HL-60 (cell line): Measurements from ENCODE around the gene EYA2.

Source experiments
- DNase-seq, 2 experiments: peaks; one replicate each; pipeline ENCODE4 v3.0.0-alpha.2; 2010 to 2020; ENCODE audit warnings: low read depth in 1 of 2, low spot score in 1 of 2
- H3K27ac ChIP-seq: fragments of 250-450 bp; sonication (Bioruptor Pico); replicated peaks from 2 replicates; pipeline ENCODE4 v1.5.1; 2020; ENCODE audit warnings: mild to moderate bottlenecking, moderate library complexity
- H3K27me3 ChIP-seq: fragments of 250-450 bp; sonication (Bioruptor Pico); 2 replicates; pipeline ENCODE4 v1.5.1; 2021; ENCODE audit warnings: mild to moderate bottlenecking, moderate library complexity; ENCODE audit not compliant: insufficient read depth, poor library complexity, severe bottlenecking
- H3K4me3 ChIP-seq: replicated peaks from 2 replicates; pipeline ENCODE4 v1.5.1; 2011; ENCODE audit warnings: mild to moderate bottlenecking, control low read depth, low read length; ENCODE audit not compliant: insufficient read depth
- GABPA ChIP-seq: IDR thresholded peaks from 2 replicates; pipeline ENCODE4 v1.6.1; 2012; ENCODE audit warnings: low read depth
- POLR2AphosphoS5 ChIP-seq: IDR thresholded peaks from 2 replicates; pipeline ENCODE4 v1.6.1; 2012; ENCODE audit warnings: low read depth
- SPI1 ChIP-seq: IDR thresholded peaks from 2 replicates; pipeline ENCODE4 v1.6.1; 2012; ENCODE audit warnings: low read depth, mild to moderate bottlenecking, borderline replicate concordance
- TF ChIP-seq, protein P1 (sequence below): IDR thresholded peaks from one replicate; pipeline ENCODE4 v1.5.1; 2011; ENCODE audit warnings: low read length, control low read depth, inconsistent platforms; ENCODE audit not compliant: insufficient read depth
- TF ChIP-seq, protein P2 (sequence below): IDR thresholded peaks from 2 replicates; pipeline ENCODE4 v1.6.1; 2012; ENCODE audit warnings: low read depth; ENCODE audit not compliant: insufficient replicate concordance

Gene EYA2

DNA sequence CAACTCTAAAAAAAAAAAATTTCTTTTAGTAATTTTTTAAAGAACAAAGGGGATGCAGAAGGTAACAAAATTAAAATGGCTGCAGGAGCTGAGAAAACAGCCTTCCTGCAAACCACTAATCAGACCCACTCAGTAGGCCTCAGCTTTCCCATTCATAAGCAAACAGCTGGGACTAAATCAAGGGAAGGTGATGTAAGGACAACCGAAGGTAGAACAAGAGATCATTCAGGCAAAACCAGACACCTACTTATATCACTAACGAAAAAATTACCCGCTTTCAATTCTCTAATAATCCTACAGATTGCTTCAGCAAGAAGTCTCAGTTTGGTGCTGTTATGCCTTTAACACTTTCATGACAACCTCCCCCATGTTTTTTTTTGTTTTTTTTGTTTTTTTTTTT lies 337.9 kb downstream of the EYA2 start:
- Histone ChIP-seq H3K27ac (no peak overlapping the region), H3K4me3 (no peak overlapping the region), H3K27me3 (no peaks in the 10 kb centered on the region)
- no peak for DNase-seq
- TF ChIP-seq POLR2AphosphoS5 (no peak), SPI1 (no peak), GABPA (no peak)
- TF ChIP-seq, protein P1, sequence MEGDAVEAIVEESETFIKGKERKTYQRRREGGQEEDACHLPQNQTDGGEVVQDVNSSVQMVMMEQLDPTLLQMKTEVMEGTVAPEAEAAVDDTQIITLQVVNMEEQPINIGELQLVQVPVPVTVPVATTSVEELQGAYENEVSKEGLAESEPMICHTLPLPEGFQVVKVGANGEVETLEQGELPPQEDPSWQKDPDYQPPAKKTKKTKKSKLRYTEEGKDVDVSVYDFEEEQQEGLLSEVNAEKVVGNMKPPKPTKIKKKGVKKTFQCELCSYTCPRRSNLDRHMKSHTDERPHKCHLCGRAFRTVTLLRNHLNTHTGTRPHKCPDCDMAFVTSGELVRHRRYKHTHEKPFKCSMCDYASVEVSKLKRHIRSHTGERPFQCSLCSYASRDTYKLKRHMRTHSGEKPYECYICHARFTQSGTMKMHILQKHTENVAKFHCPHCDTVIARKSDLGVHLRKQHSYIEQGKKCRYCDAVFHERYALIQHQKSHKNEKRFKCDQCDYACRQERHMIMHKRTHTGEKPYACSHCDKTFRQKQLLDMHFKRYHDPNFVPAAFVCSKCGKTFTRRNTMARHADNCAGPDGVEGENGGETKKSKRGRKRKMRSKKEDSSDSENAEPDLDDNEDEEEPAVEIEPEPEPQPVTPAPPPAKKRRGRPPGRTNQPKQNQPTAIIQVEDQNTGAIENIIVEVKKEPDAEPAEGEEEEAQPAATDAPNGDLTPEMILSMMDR = no peak
- TF ChIP-seq, protein P2, sequence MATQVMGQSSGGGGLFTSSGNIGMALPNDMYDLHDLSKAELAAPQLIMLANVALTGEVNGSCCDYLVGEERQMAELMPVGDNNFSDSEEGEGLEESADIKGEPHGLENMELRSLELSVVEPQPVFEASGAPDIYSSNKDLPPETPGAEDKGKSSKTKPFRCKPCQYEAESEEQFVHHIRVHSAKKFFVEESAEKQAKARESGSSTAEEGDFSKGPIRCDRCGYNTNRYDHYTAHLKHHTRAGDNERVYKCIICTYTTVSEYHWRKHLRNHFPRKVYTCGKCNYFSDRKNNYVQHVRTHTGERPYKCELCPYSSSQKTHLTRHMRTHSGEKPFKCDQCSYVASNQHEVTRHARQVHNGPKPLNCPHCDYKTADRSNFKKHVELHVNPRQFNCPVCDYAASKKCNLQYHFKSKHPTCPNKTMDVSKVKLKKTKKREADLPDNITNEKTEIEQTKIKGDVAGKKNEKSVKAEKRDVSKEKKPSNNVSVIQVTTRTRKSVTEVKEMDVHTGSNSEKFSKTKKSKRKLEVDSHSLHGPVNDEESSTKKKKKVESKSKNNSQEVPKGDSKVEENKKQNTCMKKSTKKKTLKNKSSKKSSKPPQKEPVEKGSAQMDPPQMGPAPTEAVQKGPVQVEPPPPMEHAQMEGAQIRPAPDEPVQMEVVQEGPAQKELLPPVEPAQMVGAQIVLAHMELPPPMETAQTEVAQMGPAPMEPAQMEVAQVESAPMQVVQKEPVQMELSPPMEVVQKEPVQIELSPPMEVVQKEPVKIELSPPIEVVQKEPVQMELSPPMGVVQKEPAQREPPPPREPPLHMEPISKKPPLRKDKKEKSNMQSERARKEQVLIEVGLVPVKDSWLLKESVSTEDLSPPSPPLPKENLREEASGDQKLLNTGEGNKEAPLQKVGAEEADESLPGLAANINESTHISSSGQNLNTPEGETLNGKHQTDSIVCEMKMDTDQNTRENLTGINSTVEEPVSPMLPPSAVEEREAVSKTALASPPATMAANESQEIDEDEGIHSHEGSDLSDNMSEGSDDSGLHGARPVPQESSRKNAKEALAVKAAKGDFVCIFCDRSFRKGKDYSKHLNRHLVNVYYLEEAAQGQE = no peak

DNA sequence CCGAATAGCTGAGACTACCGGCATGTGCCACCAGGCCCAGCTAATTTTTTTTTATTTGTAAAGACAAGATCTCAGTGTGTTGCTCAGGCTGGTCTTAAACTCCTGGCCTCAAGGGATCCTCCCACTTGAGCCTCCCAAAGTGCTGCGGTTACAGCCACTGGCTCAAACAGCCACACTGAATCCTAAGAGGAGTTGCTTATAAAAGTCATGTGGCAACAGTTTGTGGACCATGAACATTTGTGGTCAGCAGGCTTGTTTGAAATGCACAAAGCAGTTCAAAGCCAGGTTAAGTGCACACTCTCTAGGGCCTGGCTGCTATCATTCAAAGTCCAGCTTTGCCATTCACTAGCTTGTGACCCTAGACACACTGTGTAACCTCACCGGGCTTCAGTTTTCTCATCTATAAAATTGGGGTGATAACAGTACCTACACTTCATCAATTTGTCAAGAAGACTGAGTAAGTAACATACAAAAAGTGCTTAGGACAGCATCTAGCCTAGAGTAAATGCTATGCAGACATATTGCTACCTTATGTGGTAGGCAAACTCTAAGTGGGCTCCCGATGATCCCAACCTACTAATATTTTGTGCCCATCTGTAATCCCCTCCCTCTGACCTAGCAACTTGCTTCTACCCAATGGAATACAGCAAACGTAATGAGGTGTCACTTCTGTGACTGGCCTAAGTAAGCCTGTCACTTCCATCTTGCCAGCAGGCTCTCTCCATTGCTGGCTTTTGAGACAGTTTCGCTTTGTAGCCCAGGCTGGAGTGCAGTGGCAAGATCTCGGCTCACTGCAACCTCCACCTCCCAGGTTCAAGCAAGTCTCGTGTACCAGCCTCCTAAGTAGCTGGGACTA lies 338.9 kb downstream of the EYA2 start:
- no peak for TF ChIP-seq GABPA
- TF ChIP-seq, protein P1 = no peak
- TF ChIP-seq SPI1 = no peak
- TF ChIP-seq, protein P2 = no peak
- TF ChIP-seq POLR2AphosphoS5 = no peak
- Histone ChIP-seq H3K27ac (no peak overlapping the region), H3K4me3 (no peak overlapping the region), H3K27me3 (no peaks in the 10 kb centered on the region)
- no peak for DNase-seq

DNA sequence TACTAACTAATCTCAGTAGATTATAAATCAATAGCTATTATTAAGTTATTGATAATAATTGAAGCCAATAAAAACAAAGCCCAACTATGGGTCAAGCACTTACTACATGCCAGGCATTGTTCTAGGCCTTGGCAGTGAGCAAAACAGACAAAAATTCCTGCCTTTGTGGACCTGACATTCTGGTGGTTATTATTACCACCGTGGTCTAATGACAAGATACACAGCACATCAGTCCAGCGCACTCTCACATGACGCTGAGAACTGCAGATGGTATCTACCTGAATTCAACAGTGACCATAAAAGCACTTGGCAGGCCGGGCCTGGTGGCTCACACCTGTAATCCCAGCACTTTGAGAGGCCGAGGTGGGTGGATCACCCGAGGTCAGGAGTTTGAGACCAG lies 340.5 kb downstream of the EYA2 start:
- H3K4me3 ChIP-seq = no peak overlapping the region
- H3K27ac ChIP-seq = no peak overlapping the region
- TF ChIP-seq POLR2AphosphoS5 = no peak
- no peaks in the 10 kb centered on the region for H3K27me3 ChIP-seq
- no peak for DNase-seq

DNA sequence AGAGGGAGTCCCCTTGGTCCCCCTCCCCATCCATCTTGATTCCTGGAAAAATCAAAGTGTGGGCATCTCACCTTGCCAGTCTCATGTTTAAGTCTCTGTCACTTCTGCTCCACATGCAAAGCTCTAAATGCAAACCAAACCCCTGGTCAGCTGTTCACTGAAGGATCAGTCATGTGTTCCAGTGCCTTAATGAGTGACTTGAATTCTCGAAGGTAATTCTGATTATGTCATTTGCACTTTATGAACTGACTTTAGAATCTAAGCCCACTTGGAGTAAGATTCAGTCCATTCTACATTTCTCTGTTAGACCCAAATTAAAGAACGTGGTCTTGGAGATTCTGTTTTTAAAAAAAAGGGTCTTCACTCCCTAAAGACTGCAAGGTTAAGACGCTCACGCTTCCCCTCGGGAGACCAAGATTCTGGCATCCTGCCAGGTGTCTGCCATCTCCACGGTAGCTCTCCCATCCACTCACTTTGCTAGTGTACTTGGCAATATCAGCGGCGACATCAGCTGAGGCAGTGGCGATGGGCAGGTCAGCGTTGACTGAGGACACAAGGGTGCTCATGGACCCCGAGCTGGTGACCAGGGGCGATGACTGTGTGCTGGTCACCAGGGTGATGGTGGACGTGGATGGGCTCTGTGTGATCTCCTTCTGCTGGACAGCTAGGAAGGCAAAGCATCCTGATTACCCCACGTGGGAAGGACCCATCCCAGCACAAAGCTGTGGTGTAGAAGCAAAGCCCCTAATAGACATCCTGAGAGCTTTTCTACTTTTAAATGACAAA lies 341.4 kb downstream of the EYA2 start:
- DNase-seq = no peak
- H3K27ac ChIP-seq = no peak overlapping the region
- H3K4me3 ChIP-seq = no peak overlapping the region
- H3K27me3 ChIP-seq = no peaks in the 10 kb centered on the region
- TF ChIP-seq, protein P1 = no peak
- TF ChIP-seq POLR2AphosphoS5 = no peak
- no peak for TF ChIP-seq SPI1
- TF ChIP-seq, protein P2 = no peak
